Dermis blood vessel endothelial cell (primary cell): ENCODE data around the gene PCSK1N. TPM values are rescaled to one million over a fixed set of nuclear protein-coding genes. Genes with fewer than 3 reads are reported as not detected.
"Not testable (repeated sequence)": the region's sequence is repeated elsewhere in the genome, so short reads cannot be mapped to it uniquely, and the experiment has no call there.

Experiments
- DNase-seq: peaks from one replicate; pipeline ENCODE4 v3.0.0; 2010
- total RNA-seq: library from RNA; depleted of rRNA; stranded (reverse); fragments of >200 nt; gene quantifications from 2 replicates; pipeline ENCODE4 v1.2.3, GENCODE V29; 2014

Gene PCSK1N, protein sequence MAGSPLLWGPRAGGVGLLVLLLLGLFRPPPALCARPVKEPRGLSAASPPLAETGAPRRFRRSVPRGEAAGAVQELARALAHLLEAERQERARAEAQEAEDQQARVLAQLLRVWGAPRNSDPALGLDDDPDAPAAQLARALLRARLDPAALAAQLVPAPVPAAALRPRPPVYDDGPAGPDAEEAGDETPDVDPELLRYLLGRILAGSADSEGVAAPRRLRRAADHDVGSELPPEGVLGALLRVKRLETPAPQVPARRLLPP
- total RNA-seq, result 0.17 and 0.42 TPM in 2 replicates

DNA sequence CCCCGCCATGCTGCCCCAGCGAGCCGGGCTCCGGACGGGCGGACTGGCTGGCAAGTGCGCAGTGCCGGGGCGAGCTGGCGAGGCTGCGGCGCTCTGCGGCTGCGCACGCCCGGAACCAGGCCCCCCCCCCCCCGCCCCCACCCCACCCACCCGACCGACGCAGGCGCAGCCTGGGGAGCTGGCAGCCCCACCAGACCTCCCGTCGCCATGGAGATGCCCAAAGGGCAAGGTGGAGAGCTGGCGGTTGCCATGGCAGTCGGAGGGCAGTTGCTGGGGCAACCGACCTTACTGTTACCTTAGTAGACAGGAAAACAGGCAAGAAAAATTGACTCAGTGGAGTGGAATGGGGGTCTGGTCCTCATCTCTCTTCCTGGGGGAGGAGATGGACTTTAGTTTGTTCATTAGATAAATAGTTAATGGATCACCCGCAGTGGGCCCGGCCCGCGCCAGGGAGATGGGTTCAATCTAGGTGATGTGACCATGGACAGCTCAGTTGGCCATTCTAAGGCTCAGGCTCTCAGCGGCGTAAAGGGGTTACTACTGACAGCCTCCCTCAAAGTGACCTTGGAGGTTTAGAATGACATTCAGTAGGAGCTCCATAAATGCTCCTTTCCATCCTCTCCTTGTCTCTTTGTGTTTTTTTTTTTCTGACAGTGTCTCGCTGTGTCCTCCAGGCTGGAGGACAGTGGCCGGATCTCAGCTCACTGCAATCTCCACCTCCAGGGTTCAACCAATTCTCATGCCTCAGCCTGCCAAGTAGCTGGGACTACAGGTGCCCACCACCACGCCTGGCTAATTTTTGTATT lies at the start of gene PCSK1N:
Gene PCSK1N (minus strand): TSS at position 87 of the 806 bp plus-strand sequence. CDS start 78 bp downstream, at position 9.
- DNase-seq, result no peak

DNA sequence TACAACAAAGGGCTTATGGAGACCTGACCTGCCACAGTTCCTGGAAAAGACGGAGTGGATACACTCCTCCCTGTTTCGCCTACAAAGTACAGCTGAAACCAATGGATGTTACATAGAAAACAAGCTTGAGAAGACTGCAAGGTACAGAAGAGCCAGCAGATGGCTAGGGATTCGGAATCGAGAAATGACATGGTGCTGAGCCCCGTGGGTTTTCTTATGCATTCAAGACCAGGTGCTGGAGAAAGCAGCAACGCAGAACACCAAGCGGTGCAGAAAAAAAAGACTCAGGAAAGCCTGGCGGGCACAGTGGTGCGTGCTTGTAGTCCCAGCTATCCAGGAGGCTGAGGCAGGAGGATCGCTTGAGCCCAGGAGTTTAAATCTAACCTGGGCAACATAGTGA lies 48.3 kb upstream of the PCSK1N start:
- DNase-seq, result no peak

DNA sequence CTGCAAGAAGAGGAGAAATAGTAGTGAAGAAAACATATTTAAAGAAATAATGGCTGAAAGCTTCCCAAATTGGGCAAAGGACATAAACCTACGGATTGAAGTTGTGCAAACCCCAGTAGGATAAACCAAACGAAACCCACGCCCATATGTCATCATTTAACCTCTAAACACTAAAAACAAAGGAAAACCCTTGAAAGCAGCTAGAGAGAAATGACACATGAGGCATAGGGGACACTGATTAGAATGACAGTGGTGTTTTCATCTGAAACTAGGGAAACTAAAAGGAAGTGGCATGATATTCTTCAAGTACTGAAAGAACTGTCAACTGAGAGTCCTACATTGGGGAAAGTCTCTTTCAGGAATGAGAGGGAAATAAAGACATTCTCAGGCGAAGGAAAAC lies 41.5 kb upstream of the PCSK1N start:
- DNase-seq, result not testable (repeated sequence)

DNA sequence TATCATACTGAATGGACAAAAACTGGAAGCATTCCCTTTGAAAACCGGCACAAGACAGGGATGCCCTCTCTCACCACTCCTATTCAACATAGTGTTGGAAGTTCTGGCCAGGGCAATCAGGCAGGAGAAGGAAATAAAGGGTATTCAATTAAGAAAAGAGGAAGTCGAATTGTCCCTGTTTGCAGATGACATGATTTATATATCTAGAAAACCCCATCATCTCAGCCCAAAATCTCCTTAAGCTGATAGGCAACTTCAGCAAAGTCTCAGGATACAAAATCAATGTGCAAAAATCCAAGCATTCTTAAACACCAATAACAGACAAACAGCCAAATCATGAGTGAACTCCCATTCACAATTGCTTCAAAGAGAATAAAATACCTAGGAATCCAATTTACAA lies 36.6 kb upstream of the PCSK1N start:
- not testable (repeated sequence) for DNase-seq

DNA sequence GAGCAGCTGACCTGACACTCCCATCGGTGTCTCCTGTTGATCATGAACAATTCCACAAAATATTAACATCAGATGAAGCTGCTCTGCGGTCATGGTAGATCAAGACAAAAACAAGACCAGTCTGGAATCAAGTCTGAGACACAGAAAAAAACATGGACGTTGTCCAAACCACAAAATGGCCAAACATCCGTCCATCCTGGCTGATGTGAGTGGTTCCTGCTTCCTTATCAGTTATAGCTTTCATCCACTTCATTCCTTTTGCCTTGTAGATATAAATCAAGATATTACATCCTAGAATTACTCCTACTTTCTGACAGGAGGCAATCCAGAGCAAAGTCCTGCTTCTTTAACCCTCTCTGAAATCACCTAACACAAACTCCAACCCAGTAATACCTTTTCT lies 28.8 kb upstream of the PCSK1N start:
- no peak for DNase-seq

DNA sequence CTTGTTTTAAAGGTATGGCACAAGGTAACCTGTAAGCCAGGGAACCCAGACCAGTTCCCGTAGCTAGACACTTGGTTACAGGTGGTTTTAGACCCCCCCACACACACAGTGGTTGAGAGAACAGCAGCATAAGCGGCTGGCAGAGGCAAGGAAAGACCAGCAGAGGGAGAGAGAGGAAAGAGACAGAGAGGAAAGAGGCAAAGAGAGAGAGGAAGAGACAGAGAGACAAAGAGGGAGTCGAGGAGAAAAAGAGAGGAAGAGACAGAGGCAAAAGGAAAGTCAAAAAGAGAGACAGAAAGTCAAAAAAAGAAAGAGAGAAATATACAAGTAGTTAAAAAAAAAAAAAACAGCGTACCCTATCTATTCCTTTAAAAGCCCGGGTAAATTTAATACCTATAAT lies 19.5 kb upstream of the PCSK1N start:
- DNase-seq, result no peak

DNA sequence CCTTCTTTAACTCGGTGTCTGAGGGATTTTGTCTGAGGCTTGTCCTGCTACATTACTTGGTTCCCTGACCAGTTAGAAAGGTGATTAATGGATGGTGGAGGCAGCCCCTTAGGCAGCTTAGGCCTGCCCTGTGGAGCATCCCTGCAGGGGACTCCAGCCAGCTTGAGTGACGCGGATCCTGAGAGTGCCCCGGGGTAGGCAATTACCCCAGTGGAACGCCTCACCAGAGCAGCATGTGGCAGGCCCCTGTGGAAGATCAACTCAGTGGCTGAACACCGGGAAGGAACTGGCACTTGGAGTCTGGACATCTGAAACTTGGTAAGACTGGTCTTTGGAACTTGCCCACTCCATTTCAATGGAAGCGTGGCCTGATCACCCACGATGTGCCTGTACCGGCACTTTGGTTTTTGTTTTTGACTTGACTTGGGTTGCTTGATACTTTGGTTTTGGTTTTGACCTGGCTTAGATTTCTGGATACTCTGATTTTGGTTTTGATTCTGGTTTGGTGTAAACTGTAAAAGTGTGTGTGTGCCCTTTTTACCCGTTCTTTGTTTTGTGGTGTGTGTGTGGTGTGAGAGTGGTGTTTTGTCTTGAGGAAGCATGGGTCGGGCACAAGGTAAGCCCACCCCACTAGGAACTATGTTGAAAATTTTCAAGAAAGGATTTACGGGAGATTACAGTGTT lies 18.9 kb upstream of the PCSK1N start:
- DNase-seq, result not testable (repeated sequence)

DNA sequence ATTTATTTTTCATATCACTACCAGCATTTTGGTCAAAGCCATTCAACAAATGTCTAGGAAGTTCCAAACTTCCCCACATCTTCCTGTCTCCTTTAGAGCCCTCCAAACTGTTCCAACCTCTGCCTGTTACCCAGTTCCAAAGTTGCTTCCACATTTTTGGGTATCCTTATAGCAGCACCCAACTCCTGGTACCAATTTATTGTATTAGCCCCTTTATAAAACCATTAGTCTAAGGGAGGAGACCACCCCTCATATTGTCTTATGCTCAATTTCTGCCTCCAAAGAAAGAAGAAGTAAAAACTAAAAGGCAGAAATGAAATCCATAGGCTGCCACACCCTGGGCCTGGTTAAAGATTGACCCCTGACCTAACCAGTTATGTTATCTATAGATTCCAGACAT lies 18.1 kb upstream of the PCSK1N start:
- DNase-seq, result not testable (repeated sequence)

DNA sequence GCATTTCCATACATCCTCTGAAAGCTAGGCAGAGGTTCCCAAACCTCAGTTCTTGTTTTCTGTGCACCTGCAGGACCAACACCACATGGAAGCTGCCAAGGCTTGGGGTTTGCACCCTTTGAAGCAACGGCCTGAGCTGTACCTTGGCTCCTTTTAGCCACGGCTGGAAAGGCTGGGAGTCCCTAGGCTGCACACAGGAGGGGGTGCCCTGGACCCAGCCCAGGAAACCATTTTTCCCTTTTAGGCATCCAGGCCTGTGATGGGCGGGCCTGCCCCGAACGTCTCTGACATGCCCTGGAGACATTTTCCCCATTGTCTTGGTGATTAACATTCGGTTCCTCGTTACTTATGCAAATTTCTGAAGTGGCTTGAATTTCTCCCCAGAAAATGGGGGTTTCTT lies 17.4 kb upstream of the PCSK1N start:
- no peak for DNase-seq

DNA sequence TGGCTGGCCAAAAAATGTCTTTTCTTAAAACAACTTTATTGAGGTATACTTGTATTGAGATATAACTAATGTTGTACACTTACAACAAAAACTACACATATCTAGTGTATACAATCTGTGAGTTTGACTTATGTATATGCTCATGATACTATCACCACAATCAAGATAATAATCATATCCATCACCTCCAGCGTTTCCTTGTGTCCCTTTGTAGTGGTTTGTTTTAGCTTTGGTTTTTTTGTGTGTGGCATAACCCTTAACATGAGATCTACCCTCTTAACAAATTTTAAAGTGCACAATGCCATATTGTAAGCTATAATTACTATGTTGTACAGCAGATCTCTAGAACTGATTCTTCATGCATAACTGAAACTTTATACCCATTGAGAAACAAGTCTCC lies 13.4 kb upstream of the PCSK1N start:
- no peak for DNase-seq

DNA sequence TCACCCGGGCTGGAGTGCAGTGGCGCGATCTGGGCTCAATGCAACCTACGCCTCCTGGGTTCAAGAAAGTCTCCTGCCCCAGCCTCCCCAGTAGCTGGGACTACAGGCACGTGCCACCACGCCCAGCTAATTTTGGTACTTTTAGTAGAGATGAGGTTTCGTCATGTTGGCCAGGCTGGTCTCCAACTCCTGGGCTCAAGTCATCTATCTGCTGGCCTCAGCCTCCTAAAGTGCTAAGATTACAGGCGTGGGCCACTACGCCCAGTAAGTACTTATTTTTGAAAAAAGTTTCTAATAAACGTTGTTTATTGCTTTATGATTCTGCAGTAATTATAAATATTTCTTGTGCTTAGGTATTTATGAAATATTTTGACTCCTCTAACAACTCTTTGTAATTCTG lies 4.3 kb upstream of the PCSK1N start:
- no peak for DNase-seq

DNA sequence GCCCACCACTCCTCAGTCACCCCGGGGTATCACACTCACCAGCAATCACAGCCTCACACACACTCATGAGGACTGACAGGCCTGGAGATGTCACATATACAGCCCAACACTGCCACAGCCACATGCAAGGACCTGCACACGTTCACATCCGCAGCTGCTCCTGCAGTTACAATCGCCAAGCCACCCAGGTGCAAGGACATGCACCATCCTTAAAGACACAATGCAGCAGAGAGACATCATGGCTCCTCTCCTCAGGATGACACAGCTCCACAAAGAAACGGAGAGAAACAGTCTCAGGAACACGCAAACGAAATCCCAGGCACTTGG lies 1.1 kb downstream of the PCSK1N start:
- no peak for DNase-seq

DNA sequence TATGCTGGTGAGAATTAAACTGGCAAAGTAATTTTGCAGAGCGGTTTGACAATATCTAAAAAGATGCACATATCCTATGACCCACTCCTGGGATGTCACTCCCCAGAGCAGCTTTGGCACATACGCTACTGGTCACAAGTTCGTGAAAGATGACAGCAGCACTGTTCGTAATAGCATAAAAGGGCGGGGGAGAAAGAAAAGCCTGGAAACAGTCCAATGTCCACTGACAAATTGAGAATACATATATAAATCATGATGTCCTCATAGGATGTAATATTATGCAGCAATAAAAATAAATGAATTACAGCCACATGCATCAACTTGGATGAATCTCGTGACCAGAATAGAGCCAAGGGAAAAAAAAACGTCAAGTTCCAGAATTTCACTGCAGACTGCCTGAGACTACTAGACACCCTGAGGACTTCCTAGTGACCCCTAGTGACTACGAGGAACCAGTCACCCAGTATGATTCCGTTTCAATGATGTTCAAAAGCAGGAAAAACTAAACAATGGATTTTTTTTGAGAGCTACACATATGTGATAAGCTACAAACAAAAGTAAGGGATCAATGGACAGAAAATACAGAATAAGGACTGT lies 1.8 kb downstream of the PCSK1N start:
- DNase-seq, result no peak

DNA sequence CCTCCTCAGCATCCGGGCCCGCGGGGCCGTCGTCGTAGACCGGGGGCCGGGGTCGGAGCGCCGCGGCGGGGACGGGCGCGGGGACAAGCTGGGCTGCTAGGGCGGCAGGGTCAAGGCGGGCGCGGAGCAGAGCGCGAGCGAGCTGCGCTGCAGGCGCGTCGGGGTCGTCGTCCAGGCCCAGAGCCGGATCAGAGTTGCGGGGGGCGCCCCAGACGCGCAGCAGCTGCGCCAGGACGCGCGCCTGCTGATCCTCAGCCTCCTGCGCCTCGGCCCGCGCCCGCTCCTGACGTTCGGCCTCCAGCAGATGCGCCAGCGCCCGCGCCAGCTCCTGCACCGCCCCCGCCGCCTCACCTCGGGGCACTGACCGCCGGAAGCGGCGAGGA lies 3.5 kb downstream of the PCSK1N start:
- no peak for DNase-seq

DNA sequence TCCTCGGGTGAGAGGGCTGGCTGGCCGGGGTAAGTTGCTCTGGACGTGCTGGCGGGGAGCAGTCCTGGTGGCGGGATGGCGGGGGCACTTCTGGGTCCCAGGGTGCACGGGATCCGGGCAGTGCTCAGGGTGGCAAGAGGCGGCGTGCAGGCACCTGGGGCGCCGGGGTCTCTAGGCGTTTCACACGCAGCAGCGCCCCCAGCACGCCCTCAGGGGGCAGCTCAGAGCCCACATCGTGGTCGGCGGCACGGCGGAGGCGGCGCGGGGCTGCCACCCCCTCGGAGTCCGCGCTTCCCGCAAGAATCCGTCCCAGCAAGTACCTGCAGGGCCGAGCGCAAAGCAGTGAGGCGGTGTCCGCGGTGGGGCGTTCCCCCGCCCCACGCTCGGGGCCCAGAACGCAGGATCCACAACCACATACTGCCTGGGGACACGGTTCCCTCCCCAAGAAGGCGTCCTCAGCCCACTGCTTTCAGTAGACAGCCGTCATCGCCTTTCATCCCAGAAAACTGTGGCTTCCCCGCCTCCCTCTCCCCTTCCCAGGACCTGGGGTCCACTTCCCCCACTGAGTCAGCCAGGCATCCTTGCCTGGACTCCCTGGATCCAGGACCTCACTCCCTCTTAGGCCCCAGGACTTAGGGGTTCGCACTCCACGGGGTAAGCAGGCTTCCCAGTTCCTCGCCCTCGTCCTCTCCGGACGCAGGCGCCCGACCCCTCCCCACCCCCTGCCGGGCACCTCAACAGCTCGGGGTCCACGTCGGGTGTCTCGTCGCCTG lies 4.1 kb downstream of the PCSK1N start:
- no peak for DNase-seq

DNA sequence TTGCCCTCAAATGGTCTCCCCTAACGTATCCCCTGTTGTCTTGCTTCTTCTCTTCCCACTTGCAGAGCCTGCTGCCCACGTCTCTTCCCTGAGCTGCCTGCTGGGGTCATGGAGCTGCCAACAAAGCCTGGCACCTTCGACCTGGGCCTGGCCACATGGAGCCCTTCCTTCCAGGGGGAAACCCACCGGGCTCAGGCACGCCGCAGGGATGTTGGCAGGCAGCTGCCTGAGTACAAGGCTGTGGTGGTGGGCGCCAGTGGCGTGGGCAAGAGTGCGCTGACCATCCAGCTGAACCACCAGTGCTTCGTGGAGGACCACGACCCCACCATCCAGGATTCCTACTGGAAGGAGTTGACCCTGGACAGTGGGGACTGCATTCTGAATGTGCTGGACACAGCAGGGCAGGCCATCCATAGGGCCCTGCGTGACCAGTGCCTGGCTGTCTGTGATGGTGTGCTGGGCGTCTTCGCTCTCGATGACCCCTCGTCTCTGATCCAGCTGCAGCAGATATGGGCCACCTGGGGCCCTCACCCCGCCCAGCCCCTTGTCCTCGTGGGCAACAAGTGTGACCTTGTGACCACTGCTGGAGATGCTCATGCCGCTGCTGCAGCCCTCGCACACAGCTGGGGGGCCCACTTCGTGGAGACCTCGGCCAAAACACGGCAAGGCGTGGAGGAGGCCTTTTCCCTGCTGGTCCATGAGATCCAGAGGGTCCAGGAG lies 6.2 kb downstream of the PCSK1N start:
- no peak for DNase-seq

DNA sequence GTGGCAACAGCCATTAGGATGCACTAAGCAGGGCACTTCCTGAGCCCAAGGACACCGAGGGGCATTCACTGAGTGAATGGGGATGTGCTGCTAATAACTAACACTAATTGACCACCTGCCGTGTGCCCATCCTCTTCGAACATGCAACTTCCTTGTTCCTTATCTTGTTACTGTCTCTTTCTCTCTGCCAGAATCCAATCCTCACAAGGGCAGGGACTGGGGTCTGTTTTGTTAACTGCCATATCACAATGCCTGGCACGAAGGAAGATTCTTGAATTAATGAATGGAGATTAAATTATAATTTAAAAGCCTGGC lies 7.8 kb downstream of the PCSK1N start:
- no peak for DNase-seq

DNA sequence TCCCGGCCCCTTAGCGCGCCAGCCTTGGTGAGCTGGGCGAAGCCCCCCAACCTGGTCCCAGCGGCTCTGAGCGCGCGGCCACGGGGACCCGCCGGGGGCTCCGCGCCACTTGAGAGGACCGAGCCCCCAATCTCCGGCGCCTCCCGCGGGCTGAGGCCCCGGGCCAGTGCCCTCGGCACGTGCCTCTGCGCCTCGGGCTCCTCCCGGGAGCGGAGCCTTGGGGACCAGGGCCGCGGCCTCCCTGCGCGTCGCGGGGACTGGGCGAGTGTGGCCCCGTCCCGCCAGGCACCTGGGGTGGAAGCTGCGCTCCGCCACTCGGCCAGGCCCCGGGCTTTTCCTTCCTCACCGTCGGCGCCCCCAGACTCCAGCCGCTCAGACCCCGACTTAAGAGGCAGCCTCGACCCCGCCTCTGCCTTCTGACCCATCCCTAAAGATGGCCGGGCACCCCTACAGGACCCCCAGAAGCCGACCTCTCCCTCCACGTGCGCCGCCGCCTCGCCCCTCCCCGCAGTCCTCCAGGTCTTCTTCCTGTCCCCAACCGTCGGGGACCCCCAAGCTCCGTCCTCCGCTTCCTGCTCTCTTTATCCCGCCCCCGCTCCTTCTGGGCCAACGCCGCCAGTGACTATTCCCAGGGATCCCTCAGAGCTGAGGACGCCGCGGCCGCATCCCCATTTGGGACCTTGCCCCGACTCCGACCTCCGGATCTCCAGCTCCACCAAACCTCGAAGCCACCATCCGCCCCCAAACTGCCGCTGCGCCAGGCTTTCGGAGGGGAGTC lies 8.3 kb downstream of the PCSK1N start:
- DNase-seq, result no peak

DNA sequence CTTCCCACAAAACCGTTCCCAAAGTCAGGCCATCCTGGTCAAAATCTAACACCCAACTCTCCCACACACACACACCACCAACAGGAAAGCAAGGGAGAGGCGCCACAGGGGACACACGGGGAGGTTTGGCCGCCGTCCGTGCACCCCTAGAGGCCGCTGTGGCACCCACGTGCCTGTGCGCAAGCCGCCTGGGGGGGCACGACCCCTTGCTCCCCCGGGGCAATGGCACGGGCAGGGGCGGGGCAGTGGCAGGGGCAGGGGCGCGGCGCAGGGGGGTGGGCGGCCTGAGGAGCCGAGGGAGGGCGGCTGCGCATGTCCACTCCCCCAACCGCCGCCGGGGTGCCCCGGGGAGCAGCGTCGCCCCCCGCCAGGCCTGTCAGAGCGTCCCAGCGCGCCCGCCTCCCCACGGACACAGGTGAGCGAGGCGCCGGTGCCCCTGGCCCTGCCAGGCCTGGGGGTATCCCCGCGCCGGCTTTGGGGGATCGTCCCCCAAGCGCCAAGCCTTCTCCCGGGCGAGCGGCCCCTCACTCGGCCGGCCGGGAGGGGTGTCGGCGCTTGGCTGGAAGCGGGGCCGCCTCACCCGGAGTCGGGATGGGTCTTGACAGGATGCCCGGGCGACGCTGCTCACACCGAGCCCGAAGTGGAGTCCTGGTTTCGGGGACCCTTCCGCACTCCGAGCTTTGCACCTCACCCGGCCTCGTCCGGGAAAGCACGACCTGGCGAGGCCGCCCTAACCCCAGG lies 9.1 kb downstream of the PCSK1N start, which contains the start of gene ERAS:
Gene ERAS (plus strand): TSS at position 379 of the 741 bp plus-strand sequence. CDS start 2,611 bp downstream, outside the sequence.
- DNase-seq, result no peak

DNA sequence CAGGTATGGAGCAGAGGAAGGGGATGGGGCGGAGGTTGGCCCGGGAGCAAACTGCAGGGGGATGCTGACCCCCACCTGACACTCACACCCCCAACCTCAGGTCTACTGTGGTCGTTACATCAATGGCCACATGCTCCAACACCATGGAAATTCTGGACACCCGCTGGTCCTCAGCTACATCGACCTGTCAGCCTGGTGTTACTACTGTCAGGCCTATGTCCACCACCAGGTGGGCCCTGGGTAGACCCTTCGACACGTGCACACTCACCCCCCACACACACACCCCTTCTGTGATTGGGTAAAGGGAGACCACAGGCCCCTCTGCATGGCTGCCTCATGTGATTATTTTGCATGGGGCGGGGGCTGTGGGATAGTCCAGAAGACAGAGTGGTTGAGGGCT lies 11.3 kb downstream of the PCSK1N start:
- no peak for DNase-seq
